GM12874 (cell line): ENCODE data around the gene CTBP1.

Experiments used
- CTCF ChIP-seq: IDR thresholded peaks from 2 replicates; pipeline ENCODE4 v1.5.1; 2011; ENCODE audit warnings: low read depth, mild to moderate bottlenecking, control low read depth, low read length, moderate library complexity; ENCODE audit not compliant: insufficient read depth

Gene CTBP1

GRCh38 chr4:1248245-1249147, at the start of gene CTBP1:
CTBP1 (minus strand) TSS chr4:1249130; CDS start chr4:1241331, 7,799 bp downstream.
- TF ChIP-seq CTCF, result no peak

GRCh38 chr4:1298461-1298860, 49.5 kb upstream of the CTBP1 start:
- no peak for TF ChIP-seq CTCF

- no peak for TF ChIP-seq CTCF
Measured at GRCh38 chr4:1297456-1298325, 48.8 kb upstream of the CTBP1 start.

GRCh38 chr4:1297023-1297395, 48.1 kb upstream of the CTBP1 start:
- TF ChIP-seq CTCF, result no peak

- TF ChIP-seq CTCF, result no peak
Measured at GRCh38 chr4:1296324-1297022, 47.5 kb upstream of the CTBP1 start.

GRCh38 chr4:1295405-1296055, 46.6 kb upstream of the CTBP1 start:
- TF ChIP-seq CTCF, result no peak
